ENCODE measurements around the gene B4GALNT3. TPM values are rescaled to one million over a fixed set of nuclear protein-coding genes. Genes with fewer than 3 reads are reported as not detected.

B4GALNT3 gene
- total RNA-seq, 4 donors from 2014 or later, result 9.1 to 30.3 (median 12.5) TPM

DNA sequence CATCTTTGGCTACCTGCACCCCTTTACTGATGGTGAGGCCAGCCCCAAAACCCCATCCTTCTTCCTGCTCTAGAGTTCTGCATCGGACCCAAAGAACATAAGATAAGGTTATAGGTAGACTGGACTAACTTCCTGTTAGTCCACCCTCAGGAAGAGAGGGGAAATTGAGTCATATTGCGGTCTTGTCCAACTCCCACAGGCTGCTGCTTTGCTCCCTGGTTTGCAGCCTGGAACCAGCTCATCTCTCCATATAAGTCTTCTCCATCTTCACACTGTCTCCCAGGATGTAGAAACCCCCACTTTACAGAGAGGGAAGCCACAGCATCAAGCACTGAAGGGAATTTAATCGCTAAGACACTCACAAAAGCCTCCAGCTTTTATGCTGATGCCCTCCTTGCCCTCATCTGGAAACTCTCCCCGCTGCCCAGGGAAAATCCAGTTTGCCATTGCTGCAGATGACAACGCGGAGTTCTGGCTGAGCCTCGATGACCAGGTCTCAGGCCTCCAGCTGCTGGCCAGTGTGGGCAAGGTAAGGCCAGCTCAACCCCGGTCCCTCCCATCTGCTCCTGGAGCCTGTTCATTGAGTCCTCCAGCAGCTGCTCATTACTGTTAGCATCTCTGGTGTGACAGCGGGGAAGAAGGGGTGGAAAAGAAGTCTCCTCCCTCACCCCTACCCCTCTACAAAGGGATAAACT is 85.3 kb downstream of the B4GALNT3 start:
- Histone ChIP-seq H3K27ac (no peak overlapping the region), H3K4me3 (no peak overlapping the region), H3K27me3 (no peaks in the 10 kb centered on the region), H3K4me1 (peaks cover 0 to 9% (median under 1%) of the 10 kb centered on the region in 4 donors), H3K36me3 (no peaks in the 10 kb centered on the region), H3K9me3 (no peaks in the 10 kb centered on the region)
- TF ChIP-seq, protein P1, sequence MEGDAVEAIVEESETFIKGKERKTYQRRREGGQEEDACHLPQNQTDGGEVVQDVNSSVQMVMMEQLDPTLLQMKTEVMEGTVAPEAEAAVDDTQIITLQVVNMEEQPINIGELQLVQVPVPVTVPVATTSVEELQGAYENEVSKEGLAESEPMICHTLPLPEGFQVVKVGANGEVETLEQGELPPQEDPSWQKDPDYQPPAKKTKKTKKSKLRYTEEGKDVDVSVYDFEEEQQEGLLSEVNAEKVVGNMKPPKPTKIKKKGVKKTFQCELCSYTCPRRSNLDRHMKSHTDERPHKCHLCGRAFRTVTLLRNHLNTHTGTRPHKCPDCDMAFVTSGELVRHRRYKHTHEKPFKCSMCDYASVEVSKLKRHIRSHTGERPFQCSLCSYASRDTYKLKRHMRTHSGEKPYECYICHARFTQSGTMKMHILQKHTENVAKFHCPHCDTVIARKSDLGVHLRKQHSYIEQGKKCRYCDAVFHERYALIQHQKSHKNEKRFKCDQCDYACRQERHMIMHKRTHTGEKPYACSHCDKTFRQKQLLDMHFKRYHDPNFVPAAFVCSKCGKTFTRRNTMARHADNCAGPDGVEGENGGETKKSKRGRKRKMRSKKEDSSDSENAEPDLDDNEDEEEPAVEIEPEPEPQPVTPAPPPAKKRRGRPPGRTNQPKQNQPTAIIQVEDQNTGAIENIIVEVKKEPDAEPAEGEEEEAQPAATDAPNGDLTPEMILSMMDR (IDR thresholded peaks at IDR 0.05), result no peak
- no peak for TF ChIP-seq POLR2A (IDR thresholded peaks at IDR 0.05)
- DNase-seq, result no peak

GRCh38 chr12:545835-546234 is 86.1 kb downstream of the B4GALNT3 start:
- Histone ChIP-seq H3K36me3 (no peaks in the 10 kb centered on the region), H3K27ac (no peak overlapping the region), H3K9me3 (no peaks in the 10 kb centered on the region), H3K4me3 (no peak overlapping the region), H3K4me1 (peaks cover 0 to 9% (median 0%) of the 10 kb centered on the region in 4 donors), H3K27me3 (no peaks in the 10 kb centered on the region)
- no peak for DNase-seq
- no peak for TF ChIP-seq POLR2A (IDR thresholded peaks at IDR 0.05)
- TF ChIP-seq, protein P1 (IDR thresholded peaks at IDR 0.05), result no peak

- TF ChIP-seq POLR2A (IDR thresholded peaks at IDR 0.05), result no peak
- TF ChIP-seq, protein P1 (IDR thresholded peaks at IDR 0.05), result no peak
- peaks cover 0 to 9% (median 0%) of the 10 kb centered on the region in 4 donors for H3K4me1 ChIP-seq
- no peaks in the 10 kb centered on the region for H3K36me3 ChIP-seq
- H3K27me3 ChIP-seq, result no peaks in the 10 kb centered on the region
- H3K4me3 ChIP-seq, result no peak overlapping the region
- no peak for DNase-seq
- no peaks in the 10 kb centered on the region for H3K9me3 ChIP-seq
- H3K27ac ChIP-seq, result no peak overlapping the region
These were observed 86.7 kb downstream of the B4GALNT3 start for GRCh38 chr12:546265-546919.

- H3K27ac ChIP-seq, result no peak overlapping the region
- TF ChIP-seq POLR2A (IDR thresholded peaks at IDR 0.05), result no peak
- TF ChIP-seq, protein P1 (IDR thresholded peaks at IDR 0.05), result peak; percentile 80 to 100 (median 98)
- DNase-seq, result peak in 2 of 3 donors; percentile 72 to 83
- no peaks in the 10 kb centered on the region for H3K36me3 ChIP-seq
- H3K4me1 ChIP-seq, result peaks cover 0 to 9% (median 0%) of the 10 kb centered on the region in 4 donors
- no peak overlapping the region for H3K4me3 ChIP-seq
- no peaks in the 10 kb centered on the region for H3K27me3 ChIP-seq
- no peaks in the 10 kb centered on the region for H3K9me3 ChIP-seq
These were observed 87.4 kb downstream of the B4GALNT3 start for GRCh38 chr12:546920-547845.

DNA sequence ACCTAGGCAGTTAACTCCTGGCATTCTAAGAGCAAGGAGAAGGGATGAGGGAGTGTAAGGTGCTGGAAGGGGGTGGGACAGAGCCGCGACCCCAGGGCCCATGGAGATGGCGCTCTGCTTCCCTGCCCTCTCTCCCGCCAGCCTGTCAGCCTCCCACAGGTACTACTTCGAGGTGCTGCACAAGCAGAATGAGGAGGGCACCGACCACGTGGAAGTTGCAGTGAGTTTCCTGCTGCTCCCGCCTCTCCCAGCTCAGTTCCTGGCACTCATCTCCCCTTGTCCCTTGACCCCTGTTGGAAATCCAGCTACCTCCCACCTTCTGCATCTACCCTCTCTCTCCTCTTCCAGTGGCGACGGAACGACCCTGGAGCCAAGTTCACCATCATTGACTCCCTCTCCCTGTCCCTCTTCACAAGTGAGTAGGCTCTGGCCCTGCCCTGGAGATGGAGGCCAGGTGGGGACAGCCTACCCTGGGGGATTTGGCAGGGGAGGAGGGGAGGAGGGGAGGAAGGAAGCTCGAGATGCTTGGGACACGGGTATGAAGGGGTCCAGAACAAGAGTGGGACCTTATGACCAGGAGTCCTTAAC is 88.2 kb downstream of the B4GALNT3 start:
- no peak for DNase-seq
- no peak for TF ChIP-seq POLR2A (IDR thresholded peaks at IDR 0.05)
- TF ChIP-seq, protein P1 (IDR thresholded peaks at IDR 0.05), result no peak
- H3K4me3 ChIP-seq, result no peak overlapping the region

More for the DNA sequence above, 88.2 kb downstream of the B4GALNT3 start:
- H3K36me3 ChIP-seq, result no peaks in the 10 kb centered on the region
- H3K9me3 ChIP-seq, result no peaks in the 10 kb centered on the region
- H3K4me1 ChIP-seq, result peaks cover 0 to 9% (median 0%) of the 10 kb centered on the region in 4 donors
- H3K27ac ChIP-seq, result no peak overlapping the region
- no peaks in the 10 kb centered on the region for H3K27me3 ChIP-seq
